Duodenal mucosa (tissue), 2 donors: ENCODE measurements around the gene HOXC10.

ENCODE experiments used
- H3K27ac ChIP-seq: one replicate; pipeline ENCODE4 v1.7.0; 2013; ENCODE audit warnings: low read depth, low read length
- H3K27me3 ChIP-seq, 2 donors: one replicate each; pipeline ENCODE4 v1.7.0; 2013; ENCODE audit warnings: low read length in 2 of 2, control low read depth in 1 of 2; ENCODE audit not compliant: insufficient read depth in 2 of 2, control insufficient read depth in 1 of 2
- H3K36me3 ChIP-seq, 2 donors: one replicate each; pipeline ENCODE4 v1.7.0; 2013; ENCODE audit warnings: low read length in 2 of 2, control low read depth in 1 of 2; ENCODE audit not compliant: insufficient read depth in 2 of 2, control insufficient read depth in 1 of 2
- H3K4me1 ChIP-seq, 2 donors: one replicate each; pipeline ENCODE4 v1.7.0; 2013; ENCODE audit warnings: low read length in 2 of 2, control low read depth in 1 of 2; ENCODE audit not compliant: insufficient read depth in 2 of 2, control insufficient read depth in 1 of 2
- H3K4me3 ChIP-seq, 2 donors: one replicate each; pipeline ENCODE4 v1.7.0; 2013; ENCODE audit warnings: low read length in 2 of 2, low read depth in 1 of 2
- H3K9ac ChIP-seq, 2 donors: one replicate each; pipeline ENCODE4 v1.7.0; 2013; ENCODE audit warnings: low read length in 2 of 2, low read depth in 1 of 2
- H3K9me3 ChIP-seq, 2 donors: one replicate each; pipeline ENCODE4 v1.7.0; 2013; ENCODE audit warnings: low read length in 2 of 2, control low read depth in 1 of 2; ENCODE audit not compliant: control insufficient read depth in 1 of 2

Gene HOXC10

DNA sequence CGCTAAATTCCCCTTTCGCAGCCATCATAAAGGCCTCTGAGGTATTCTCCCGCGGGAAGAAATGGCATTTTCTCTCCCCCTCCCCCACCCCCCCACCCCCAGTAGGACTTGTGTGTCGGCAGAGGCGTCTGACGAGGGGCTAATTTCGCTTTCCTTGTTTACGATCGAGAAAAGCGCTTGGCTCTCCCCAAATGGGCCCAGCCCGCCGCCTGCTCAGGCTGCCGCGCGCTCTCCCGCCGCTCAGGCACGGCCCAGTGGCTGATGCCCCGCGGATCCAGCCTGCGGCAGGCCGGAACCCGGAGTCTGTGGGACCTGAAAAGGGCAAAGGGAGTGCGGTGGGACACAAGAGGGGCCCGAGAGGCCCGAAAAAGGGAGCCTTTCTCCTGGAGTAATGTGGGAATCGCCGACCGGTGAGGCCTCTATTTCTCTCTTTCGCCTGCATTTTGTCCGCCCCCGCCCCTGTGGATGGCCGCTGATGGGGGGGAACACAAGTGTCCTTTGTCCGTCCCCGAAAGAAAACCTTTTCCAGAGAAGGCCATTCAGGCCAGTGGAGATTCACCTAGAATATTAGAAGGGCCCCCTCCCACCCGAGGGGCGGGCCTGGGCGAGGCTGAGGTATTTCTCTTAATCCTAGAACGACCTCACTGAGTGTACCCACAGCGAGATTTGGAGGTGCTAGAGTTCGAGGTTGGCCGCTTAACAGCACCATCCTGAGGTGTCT is 34.3 kb downstream of the HOXC10 start:
- Histone ChIP-seq H3K36me3 (no peaks in the 10 kb centered on the region), H3K4me3 (no peak overlapping the region), H3K27ac (no peak overlapping the region), H3K4me1 (peaks cover 3 to 6% of the 10 kb centered on the region in 2 donors), H3K9ac (no peak overlapping the region), H3K9me3 (no peaks in the 10 kb centered on the region), H3K27me3 (peaks cover 76 to 95% of the 10 kb centered on the region in 2 donors)

DNA sequence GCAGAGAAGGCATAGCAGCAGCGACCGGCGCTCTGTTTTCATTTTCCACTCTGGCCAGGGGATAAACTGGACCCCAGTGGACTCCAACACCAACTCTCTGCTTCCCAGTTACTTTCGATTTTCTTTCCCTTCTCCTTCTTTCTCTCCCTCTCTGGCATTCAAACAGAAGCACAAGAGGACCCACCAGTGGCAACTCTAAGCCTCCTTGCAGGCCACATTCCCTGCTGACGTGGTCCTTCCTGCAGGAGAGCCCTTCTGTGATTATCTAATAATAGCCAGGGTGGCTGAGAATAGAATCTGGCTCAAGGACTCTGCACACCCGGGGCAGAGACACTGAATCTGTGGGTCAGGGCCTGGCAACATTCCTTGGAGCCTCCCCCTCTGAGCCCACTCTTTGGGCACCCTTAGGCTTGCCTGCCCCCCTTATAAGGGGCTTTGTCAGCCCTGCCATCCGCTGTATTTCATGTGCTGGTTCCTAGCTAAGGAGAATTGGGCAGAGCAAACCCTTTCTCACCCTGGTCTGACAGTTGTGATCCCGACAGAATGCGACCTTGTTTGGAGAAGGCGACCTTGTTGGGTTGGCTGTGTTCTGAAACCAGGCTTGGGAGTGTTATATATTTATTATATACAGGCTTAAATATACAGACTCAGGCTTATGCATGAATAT is 35.1 kb downstream of the HOXC10 start:
- Histone ChIP-seq H3K27ac (no peak overlapping the region), H3K9me3 (no peaks in the 10 kb centered on the region), H3K4me1 (peaks cover 3 to 6% of the 10 kb centered on the region in 2 donors), H3K4me3 (no peak overlapping the region), H3K27me3 (peaks cover 76 to 95% of the 10 kb centered on the region in 2 donors), H3K36me3 (no peaks in the 10 kb centered on the region), H3K9ac (no peak overlapping the region)

- Histone ChIP-seq H3K9ac (no peak overlapping the region), H3K27me3 (peaks cover 72 to 95% of the 10 kb centered on the region in 2 donors), H3K27ac (no peak overlapping the region), H3K36me3 (no peaks in the 10 kb centered on the region), H3K4me3 (no peak overlapping the region), H3K4me1 (peaks cover 5 to 6% of the 10 kb centered on the region in 2 donors), H3K9me3 (no peaks in the 10 kb centered on the region)
Measured at GRCh38 chr12:54020591-54021405, 35.9 kb downstream of the HOXC10 start.

DNA sequence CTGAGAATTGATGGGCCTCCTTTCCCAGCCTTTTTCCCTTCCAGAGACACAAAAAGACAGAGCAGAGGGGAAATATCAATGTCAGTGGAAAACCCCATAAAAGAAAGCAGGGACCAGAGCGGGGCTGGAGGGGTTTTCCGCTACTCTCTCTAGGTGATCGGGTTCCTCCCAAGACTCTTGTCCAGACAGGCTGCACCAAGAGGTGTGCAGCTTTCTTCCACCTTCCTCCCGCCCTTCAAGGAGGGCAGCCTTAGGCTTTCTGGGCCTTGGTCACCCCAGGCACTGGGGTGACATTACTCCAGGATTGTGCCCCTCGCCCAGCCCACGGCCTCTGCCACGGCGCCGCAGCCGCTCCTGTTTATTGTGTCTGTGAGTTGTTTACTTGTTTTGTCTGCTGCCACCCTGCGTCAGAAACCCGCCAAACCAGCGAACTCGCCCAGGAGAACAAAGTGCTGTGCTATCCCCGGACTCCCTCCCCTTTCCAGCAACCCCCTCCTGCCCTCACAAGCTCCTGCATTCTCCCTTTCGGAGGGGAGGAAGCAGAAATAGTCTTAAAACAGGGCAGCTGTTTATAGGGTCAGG is 36.6 kb downstream of the HOXC10 start:
- Histone ChIP-seq H3K27me3 (peaks cover 73 to 96% of the 10 kb centered on the region in 2 donors), H3K9ac (no peak overlapping the region), H3K4me3 (no peak overlapping the region)

DNA sequence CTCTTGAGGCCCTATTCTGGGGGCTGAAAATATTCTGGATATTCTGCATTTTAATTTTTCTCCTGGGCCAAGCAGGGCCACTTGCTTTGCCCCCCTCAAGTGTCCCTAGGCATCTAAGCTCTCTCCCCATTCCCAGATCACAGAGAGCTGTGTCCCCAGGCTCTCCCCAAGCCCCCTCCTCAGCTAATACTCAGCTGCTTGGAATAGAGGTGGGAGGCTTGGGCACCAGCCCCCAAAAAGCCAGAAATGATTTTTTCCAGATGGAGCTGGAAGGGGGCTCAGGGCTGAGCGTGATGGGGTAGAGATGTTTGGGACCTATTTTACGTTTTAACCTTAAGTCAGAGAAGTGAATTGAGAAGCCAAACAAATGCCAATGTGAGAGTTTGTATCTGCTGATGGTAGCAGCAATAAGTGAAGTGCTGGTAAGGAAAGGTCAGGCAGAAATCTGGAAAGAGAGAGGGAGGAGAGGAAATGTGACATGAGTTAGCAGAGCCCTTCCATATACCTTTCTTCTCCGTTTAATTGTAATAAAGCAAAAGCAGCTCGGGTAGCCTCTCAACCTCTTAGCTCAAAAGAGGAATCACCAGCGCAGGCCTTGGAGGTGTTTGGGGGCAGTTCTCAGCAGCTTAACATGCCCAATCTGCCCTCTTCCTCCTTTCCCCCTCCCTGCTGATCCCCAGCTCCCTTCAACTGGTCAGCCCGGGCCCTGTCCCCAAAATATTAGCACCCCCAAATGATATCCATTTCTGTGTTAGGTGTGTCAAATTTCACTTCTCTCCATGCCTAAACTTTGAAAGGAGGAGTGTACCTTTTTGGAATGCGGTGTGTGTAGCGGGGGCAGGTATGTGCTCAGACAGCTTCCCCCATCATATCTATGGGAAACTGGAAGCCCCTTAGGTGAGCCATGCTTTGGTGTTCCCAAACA is 38.3 kb downstream of the HOXC10 start:
- Histone ChIP-seq H3K9me3 (no peaks in the 10 kb centered on the region), H3K27me3 (peaks cover 78 to 97% of the 10 kb centered on the region in 2 donors), H3K4me1 (peaks cover under 1 to 7% of the 10 kb centered on the region in 2 donors), H3K9ac (no peak overlapping the region), H3K4me3 (no peak overlapping the region), H3K27ac (no peak overlapping the region), H3K36me3 (no peaks in the 10 kb centered on the region)

More for the DNA sequence above, 36.6 kb downstream of the HOXC10 start:
- Histone ChIP-seq H3K9me3 (no peaks in the 10 kb centered on the region), H3K36me3 (no peaks in the 10 kb centered on the region), H3K4me1 (peaks cover 6 to 9% of the 10 kb centered on the region in 2 donors), H3K27ac (no peak overlapping the region)

GRCh38 chr12:54024127-54024526 is 39.2 kb downstream of the HOXC10 start:
- Histone ChIP-seq H3K9me3 (no peaks in the 10 kb centered on the region), H3K4me1 (peaks cover 7 to 15% of the 10 kb centered on the region in 2 donors), H3K36me3 (no peaks in the 10 kb centered on the region), H3K27me3 (peaks cover 77 to 99% of the 10 kb centered on the region in 2 donors), H3K27ac (no peak overlapping the region), H3K4me3 (no peak overlapping the region), H3K9ac (no peak overlapping the region)

DNA sequence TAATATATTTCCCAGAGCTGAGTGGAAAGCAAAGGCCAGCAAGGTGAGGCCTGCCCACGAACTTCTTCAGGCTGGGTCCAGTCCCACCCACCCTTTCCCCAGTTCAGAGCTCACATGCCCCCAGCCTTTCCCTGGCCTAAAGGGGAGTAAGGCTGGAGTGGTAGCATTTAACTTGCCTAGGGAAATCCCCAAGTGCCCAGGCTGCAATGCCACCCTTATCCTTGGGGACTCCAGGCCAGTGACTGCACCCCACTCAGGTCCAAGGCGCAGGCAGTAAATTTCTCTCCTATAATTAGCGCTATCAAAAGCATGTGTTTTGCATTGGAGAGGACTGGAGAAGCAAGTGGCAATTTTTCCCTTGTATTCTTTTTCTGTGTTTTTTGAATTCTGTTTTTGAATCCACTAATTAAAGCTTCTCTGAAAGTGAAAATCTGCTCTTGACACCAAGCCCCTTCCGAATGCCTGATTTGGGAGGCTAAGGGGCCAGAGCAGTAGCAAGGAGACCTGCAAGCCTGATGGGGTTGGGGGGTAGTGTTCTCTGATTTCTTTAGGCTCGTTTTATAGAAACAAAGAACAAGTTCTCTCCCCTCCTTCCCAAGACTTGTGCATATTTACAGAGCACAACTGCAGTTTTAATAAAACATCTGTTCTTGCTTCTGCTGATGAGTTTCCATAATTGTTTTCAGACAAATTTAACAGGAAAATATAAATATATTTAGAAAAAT is 39.8 kb downstream of the HOXC10 start:
- H3K36me3 ChIP-seq: no peaks in the 10 kb centered on the region
- no peak overlapping the region for H3K27ac ChIP-seq
- peaks cover 7 to 15% of the 10 kb centered on the region in 2 donors for H3K4me1 ChIP-seq
- H3K9ac ChIP-seq: no peak overlapping the region
- H3K9me3 ChIP-seq: no peaks in the 10 kb centered on the region
- H3K27me3 ChIP-seq: peaks cover 75 to 98% of the 10 kb centered on the region in 2 donors
- H3K4me3 ChIP-seq: no peak overlapping the region

GRCh38 chr12:54025499-54026405 is 40.8 kb downstream of the HOXC10 start:
- peaks cover 7 to 15% of the 10 kb centered on the region in 2 donors for H3K4me1 ChIP-seq
- H3K9ac ChIP-seq: no peak overlapping the region
- no peaks in the 10 kb centered on the region for H3K36me3 ChIP-seq
- H3K27ac ChIP-seq: no peak overlapping the region
- H3K27me3 ChIP-seq: peaks cover 73 to 95% of the 10 kb centered on the region in 2 donors
- no peak overlapping the region for H3K4me3 ChIP-seq
- H3K9me3 ChIP-seq: no peaks in the 10 kb centered on the region
